Lower lobe of right lung (tissue), 2 donors: ENCODE measurements around the gene PJVK. TPM values are rescaled to one million over a fixed set of nuclear protein-coding genes. Genes with fewer than 3 reads are reported as not detected.
"Not testable (repeated sequence)": the region's sequence is repeated elsewhere in the genome, so short reads cannot be mapped to it uniquely, and the experiment has no call there.

Experiments used
- ATAC-seq, 2 donors: fragments of 200-7000 bp; cut with Tn5 transposase; one replicate each; pipeline ENCODE4 v1.9.1; 2020 to 2022; ENCODE audit warnings: mild to moderate bottlenecking in 2 of 2, moderate library complexity in 2 of 2
- DNase-seq: peaks from one replicate; pipeline ENCODE4 v3.0.0-alpha.2; 2020
- H3K27ac ChIP-seq: fragments of 200-600 bp; one replicate; pipeline ENCODE4 v1.8.0; 2022
- H3K27me3 ChIP-seq: fragments of 200-600 bp; one replicate; pipeline ENCODE4 v1.8.0; 2022; ENCODE audit warnings: low read depth
- H3K36me3 ChIP-seq: fragments of 200-600 bp; one replicate; pipeline ENCODE4 v1.8.0; 2022; ENCODE audit warnings: mild to moderate bottlenecking
- H3K4me1 ChIP-seq: fragments of 200-600 bp; one replicate; pipeline ENCODE4 v1.8.0; 2022
- H3K4me3 ChIP-seq: fragments of 200-600 bp; one replicate; pipeline ENCODE4 v1.8.0; 2022; ENCODE audit warnings: mild to moderate bottlenecking
- H3K9me3 ChIP-seq: fragments of 200-600 bp; one replicate; pipeline ENCODE4 v1.8.0; 2022
- intact Hi-C: fragments of 100-400 bp; cut with DNase I; formaldehyde crosslinking; loops from one replicate; pipeline ENCODE4 v1.11.0; 2022
- total RNA-seq: library from RNA; stranded (reverse); fragmentation: NEBNext Ultra II Directional; extraction: Animal tissue kit (Norgen Biotek cat#: 25700); gene quantifications from one replicate; pipeline ENCODE4 v1.2.1, GENCODE V29; 2021
- TF ChIP-seq, protein P1 (sequence below): fragments of 200-600 bp; IDR thresholded peaks from one replicate; pipeline ENCODE4 v1.8.0; 2022; ENCODE audit warnings: antibody characterized with exemption, mild to moderate bottlenecking
- donor health status: DM: no; HTN: yes; CAD: no; lungs with severe emphysema.

PJVK gene
- total RNA-seq, 1 donor from 2014 or later: 3.0 TPM

DNA sequence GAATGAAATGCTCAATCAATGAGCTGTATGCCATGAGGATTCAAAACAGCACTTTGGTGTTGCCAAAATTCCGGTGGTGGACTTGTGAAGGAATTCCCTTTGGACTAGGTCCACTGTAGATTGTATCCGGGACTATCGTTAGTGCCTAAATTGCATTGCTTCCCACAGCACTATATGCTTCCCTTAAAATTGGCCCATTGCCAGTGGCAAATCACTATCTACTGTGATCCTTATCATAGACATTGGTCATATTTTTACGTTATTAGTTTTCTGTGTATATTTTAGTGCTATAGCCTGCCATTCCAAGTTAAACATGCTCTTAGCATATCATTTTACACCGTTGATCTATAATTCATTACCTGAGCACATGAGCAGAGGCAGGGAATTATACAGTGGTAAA is 1.7 kb downstream of the PJVK start:
- DNase-seq (no peak), ATAC-seq (no peak)
- H3K36me3 ChIP-seq: peaks cover 12% of the 10 kb centered on the region
- intact Hi-C loops: no loop called here
- no peak overlapping the region for H3K4me3 ChIP-seq
- H3K9me3 ChIP-seq: no peaks in the 10 kb centered on the region
- peaks cover 24% of the 10 kb centered on the region for H3K4me1 ChIP-seq
- TF ChIP-seq, protein P1, sequence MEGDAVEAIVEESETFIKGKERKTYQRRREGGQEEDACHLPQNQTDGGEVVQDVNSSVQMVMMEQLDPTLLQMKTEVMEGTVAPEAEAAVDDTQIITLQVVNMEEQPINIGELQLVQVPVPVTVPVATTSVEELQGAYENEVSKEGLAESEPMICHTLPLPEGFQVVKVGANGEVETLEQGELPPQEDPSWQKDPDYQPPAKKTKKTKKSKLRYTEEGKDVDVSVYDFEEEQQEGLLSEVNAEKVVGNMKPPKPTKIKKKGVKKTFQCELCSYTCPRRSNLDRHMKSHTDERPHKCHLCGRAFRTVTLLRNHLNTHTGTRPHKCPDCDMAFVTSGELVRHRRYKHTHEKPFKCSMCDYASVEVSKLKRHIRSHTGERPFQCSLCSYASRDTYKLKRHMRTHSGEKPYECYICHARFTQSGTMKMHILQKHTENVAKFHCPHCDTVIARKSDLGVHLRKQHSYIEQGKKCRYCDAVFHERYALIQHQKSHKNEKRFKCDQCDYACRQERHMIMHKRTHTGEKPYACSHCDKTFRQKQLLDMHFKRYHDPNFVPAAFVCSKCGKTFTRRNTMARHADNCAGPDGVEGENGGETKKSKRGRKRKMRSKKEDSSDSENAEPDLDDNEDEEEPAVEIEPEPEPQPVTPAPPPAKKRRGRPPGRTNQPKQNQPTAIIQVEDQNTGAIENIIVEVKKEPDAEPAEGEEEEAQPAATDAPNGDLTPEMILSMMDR: no peak
- no peaks in the 10 kb centered on the region for H3K27me3 ChIP-seq
- H3K27ac ChIP-seq: no peak overlapping the region

DNA sequence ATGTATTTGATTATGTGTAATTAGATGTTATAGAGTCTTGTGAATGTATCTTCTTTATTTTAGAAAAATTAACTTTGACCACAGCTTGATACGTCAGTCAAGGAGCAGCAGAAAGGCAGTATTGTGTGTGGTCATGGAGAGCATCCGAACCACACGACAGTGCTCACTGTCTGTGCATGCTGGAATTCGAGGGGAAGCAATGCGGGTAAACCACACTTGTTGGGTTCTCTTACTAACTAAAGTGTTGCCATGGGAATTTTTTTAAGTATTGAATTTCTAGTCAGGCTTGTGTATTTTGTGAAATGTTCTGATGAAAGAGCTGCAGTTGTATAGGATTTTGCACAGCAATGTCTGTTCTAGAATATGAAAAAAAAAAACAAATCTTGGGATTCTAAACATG is 4.8 kb downstream of the PJVK start:
- no peaks in the 10 kb centered on the region for H3K9me3 ChIP-seq
- TF ChIP-seq, protein P1: no peak
- no peak overlapping the region for H3K4me3 ChIP-seq
- peaks cover 4% of the 10 kb centered on the region for H3K4me1 ChIP-seq
- H3K36me3 ChIP-seq: no peaks in the 10 kb centered on the region
- no peaks in the 10 kb centered on the region for H3K27me3 ChIP-seq
- no peak for ATAC-seq
- no peak overlapping the region for H3K27ac ChIP-seq
- intact Hi-C loops: no loop called here
- DNase-seq: no peak

DNA sequence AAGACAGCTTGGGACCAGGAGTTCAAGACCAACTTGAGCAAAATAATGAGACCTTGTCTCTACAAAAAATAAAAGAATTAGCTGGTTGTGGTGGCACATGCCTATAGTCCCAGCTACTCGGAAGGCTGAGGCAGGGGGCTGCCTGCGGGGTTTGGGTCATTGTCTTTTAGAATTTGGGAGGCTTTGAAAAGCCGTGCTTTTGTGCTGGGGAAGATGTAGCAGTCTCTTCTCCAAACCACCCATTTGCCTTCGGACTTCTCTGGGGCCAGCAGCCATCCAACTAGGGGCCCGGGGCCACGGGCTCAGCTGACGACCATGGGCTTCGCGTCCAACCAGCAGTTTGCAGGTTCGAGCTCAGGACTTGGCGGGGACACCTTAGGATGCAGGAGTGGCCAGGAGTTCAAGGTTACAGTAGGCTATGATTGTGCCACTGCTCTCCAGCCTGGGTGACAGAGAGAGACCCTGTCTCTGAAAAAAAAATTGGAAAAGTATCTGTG is 6.3 kb downstream of the PJVK start:
- no peak for DNase-seq

DNA sequence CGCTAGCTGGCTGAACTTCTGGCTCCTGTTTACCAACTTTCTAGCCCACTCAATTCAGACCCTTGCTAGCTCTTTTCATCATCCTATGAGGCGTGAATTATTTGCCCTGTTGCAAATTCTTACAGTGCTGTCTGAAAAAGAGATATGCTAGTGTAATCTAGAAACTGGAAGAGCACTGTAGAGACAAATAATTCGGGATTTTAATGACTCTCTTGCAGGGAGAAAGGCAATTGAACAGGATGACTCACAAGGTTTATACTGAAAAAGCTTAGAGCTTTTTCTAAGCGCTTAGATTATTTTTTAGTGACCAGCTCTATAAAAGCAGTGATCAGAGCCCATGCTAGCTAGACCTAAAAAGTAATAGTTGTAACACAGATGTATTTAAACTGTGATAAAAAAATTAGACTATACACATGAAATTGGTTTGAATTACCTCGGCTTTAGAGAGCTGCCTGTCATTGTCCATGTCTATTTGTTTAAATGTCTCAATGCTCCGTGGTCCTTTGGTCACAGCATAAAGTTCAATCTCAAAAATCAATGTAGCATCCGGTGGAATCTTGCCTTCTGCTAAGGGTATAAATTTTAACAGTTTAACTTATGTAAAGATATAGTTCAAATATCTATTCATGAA is 18.2 kb downstream of the PJVK start:
- no peak for DNase-seq
- no peaks in the 10 kb centered on the region for H3K9me3 ChIP-seq
- intact Hi-C loops: no loop called here
- H3K27me3 ChIP-seq: no peaks in the 10 kb centered on the region
- H3K27ac ChIP-seq: no peak overlapping the region
- no peak overlapping the region for H3K4me3 ChIP-seq
- H3K4me1 ChIP-seq: no peaks in the 10 kb centered on the region
- TF ChIP-seq, protein P1: no peak
- no peak for ATAC-seq
- H3K36me3 ChIP-seq: peaks cover 7% of the 10 kb centered on the region

More for the DNA sequence above, 6.3 kb downstream of the PJVK start:
- no peaks in the 10 kb centered on the region for H3K9me3 ChIP-seq
- H3K4me3 ChIP-seq: no peak overlapping the region
- H3K4me1 ChIP-seq: no peaks in the 10 kb centered on the region
- no peak for ATAC-seq
- TF ChIP-seq, protein P1: no peak
- no peaks in the 10 kb centered on the region for H3K36me3 ChIP-seq
- no peak overlapping the region for H3K27ac ChIP-seq
- H3K27me3 ChIP-seq: no peaks in the 10 kb centered on the region
- intact Hi-C loops: no loop called here

DNA sequence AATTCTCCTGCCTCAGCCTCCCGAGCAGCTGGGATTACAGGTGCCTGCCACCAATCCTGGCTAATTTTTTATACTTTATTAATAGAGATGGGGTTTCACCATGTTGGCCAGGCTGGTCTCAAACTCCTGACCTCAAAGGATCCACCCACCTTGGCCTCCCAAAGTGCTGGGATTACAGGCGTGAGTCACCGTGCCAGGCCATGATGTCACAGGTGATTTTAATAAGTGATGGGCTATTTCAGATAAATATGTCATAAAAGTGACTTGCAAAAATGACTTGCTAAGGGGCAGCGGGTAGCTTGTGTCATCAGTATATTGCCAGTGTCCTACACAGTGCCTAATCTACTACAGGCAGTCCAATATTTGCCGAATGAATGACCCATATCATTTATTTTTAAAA is 20.1 kb downstream of the PJVK start:
- ATAC-seq, H3K27ac ChIP-seq, DNase-seq, H3K4me3 ChIP-seq, H3K9me3 ChIP-seq, H3K27me3 ChIP-seq, intact Hi-C loops, H3K36me3 ChIP-seq, H3K4me1 ChIP-seq: not testable (repeated sequence)

DNA sequence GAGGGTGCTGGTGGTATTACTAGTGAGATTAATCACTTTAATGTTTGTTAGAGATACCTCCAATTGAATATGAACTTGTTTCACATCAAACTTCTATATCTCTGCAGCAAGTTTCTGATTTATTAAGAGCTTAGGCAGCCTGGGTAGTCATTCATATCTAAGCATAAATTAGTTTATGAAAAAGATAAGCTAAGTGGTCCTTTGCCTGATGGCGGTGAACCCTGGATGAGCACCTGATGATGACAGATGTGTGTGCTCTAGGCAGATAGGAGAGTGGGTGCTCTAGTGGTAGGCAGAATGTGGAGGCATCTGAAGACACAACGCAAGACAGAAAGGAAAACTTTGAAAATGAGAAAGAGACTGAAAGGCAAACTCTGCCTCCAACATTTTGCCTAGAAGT is 22.2 kb downstream of the PJVK start:
- intact Hi-C loops: no loop called here

More for the DNA sequence above, 22.2 kb downstream of the PJVK start:
- Histone ChIP-seq H3K9me3 (no peaks in the 10 kb centered on the region), H3K27me3 (no peaks in the 10 kb centered on the region), H3K36me3 (peaks cover 7% of the 10 kb centered on the region), H3K4me1 (peaks cover 7% of the 10 kb centered on the region), H3K27ac (no peak overlapping the region), H3K4me3 (no peak overlapping the region)
- ATAC-seq (no peak), DNase-seq (no peak)
- TF ChIP-seq, protein P1: no peak
